MM.1S (cell line): ENCODE measurements around the gene LHX1.

Experiments
- CTCF ChIP-seq: fragments of 300-600 bp; sonication (generic); IDR thresholded peaks from 2 replicates; pipeline ENCODE4 v1.5.1; 2016; ENCODE audit warnings: antibody characterized with exemption, low read length, mixed read lengths
- EZH2 ChIP-seq: fragments of 300-600 bp; sonication (generic); optimal IDR thresholded peaks from 2 replicates; pipeline ENCODE3; 2017; ENCODE audit warnings: low read depth, mild to moderate bottlenecking, antibody characterized with exemption, low read length, mixed read lengths
- EZH2phosphoT487 ChIP-seq: fragments of 300-600 bp; sonication (generic); IDR thresholded peaks from 2 replicates; pipeline ENCODE4 v1.6.1; 2018; ENCODE audit warnings: antibody characterized with exemption, low read length

GRCh38 chr17:36935671-36936454 lies 1.4 kb upstream of the LHX1 start:
- TF ChIP-seq CTCF = no peak
- no peak for TF ChIP-seq EZH2
- TF ChIP-seq EZH2phosphoT487 = no peak
